Fibroblast of lung (primary cell): ENCODE measurements around the gene RIPOR1. TPM values are rescaled to one million over a fixed set of nuclear protein-coding genes. Genes with fewer than 3 reads are reported as not detected.

ENCODE experiments used
- DNase-seq, 2 donors: peaks; one replicate each; pipeline versions ENCODE4 v3.0.0 to v3.0.0-alpha.2; 2010; ENCODE audit warnings: low read depth in 2 of 2
- H2AFZ ChIP-seq: 2 replicates; pipeline ENCODE4 v1.5.1; 2012; ENCODE audit warnings: low read length, control low read depth, inconsistent platforms
- H3K27ac ChIP-seq: 2 replicates; pipeline ENCODE4 v1.5.1; 2011; ENCODE audit warnings: low read length, control low read depth; ENCODE audit not compliant: insufficient read depth
- H3K27me3 ChIP-seq: 2 replicates; pipeline ENCODE4 v1.5.1; 2011; ENCODE audit warnings: mild to moderate bottlenecking, low read length; ENCODE audit not compliant: control insufficient read depth, insufficient read depth
- H3K36me3 ChIP-seq: 2 replicates; pipeline ENCODE4 v1.5.1; 2011; ENCODE audit warnings: low read length; ENCODE audit not compliant: control insufficient read depth, insufficient read depth
- H3K4me1 ChIP-seq: 2 replicates; pipeline ENCODE4 v1.5.1; 2011; ENCODE audit warnings: low read length; ENCODE audit not compliant: control insufficient read depth, insufficient read depth; ENCODE audit errors: extremely low read depth
- H3K4me2 ChIP-seq: 2 replicates; pipeline ENCODE4 v1.5.1; 2011; ENCODE audit warnings: low read length, control low read depth; ENCODE audit not compliant: insufficient read depth; ENCODE audit errors: extremely low read depth
- H3K4me3 ChIP-seq, 4 experiments: fragments of 200-600 bp in 1 of 4; sonication (generic) in 1 of 4; replicated peaks in 1 of 4; 2 replicates each; pipeline ENCODE4 v1.5.1; 2011 to 2016; ENCODE audit warnings: low read length in 4 of 4, low read depth in 3 of 4, mild to moderate bottlenecking in 3 of 4, control low read depth in 2 of 4, inconsistent platforms in 1 of 4, mixed read lengths in 1 of 4; ENCODE audit not compliant: insufficient read depth in 1 of 4; ENCODE audit errors: control extremely low read depth in 1 of 4
- H3K79me2 ChIP-seq: 2 replicates; pipeline ENCODE4 v1.5.1; 2012; ENCODE audit warnings: mild to moderate bottlenecking, low read length, inconsistent platforms; ENCODE audit not compliant: control insufficient read depth, insufficient read depth
- H3K9ac ChIP-seq: 2 replicates; pipeline ENCODE4 v1.5.1; 2011; ENCODE audit warnings: mild to moderate bottlenecking, low read length, control low read depth; ENCODE audit not compliant: insufficient read depth
- H3K9me3 ChIP-seq: 2 replicates; pipeline ENCODE4 v1.5.1; 2012; ENCODE audit warnings: low read depth, low read length; ENCODE audit not compliant: control insufficient read depth, insufficient read depth
- H4K20me1 ChIP-seq: 2 replicates; pipeline ENCODE4 v1.5.1; 2011; ENCODE audit warnings: low read length; ENCODE audit not compliant: control insufficient read depth, insufficient read depth; ENCODE audit errors: extremely low read depth
- EZH2 ChIP-seq: IDR thresholded peaks from 2 replicates; pipeline ENCODE4 v1.5.1; 2012; ENCODE audit warnings: low read length, control low read depth, mild to moderate bottlenecking; ENCODE audit errors: missing control alignments
- polyA plus RNA-seq, 2 donors: library from polyadenylated mRNA; depleted of rRNA in 1 of 2; stranded (reverse) in 1 of 2; unstranded in 1 of 2; fragments of >200 nt; gene quantifications; 2 replicates each; pipeline ENCODE4 v1.2.1, GENCODE V29; 2011 to 2012; ENCODE audit warnings: missing spikeins in 1 of 2
- total RNA-seq: library from RNA; depleted of rRNA; stranded (reverse); fragments of >200 nt; gene quantifications from 2 replicates; pipeline ENCODE4 v1.2.1, GENCODE V29; 2014
- TF ChIP-seq, protein P1 (sequence below), 2 donors: IDR thresholded peaks in 1 of 2; conservative IDR thresholded peaks in 1 of 2; 1 replicate in 1 of 2; 2 replicates in 1 of 2; pipeline ENCODE4 v1.5.1; 2011 to 2012; ENCODE audit warnings: low read length in 2 of 2, control low read depth in 1 of 2, inconsistent platforms in 1 of 2, low read depth in 1 of 2, mild to moderate bottlenecking in 1 of 2

RIPOR1 gene
- total and polyA plus RNA-seq, 2 donors (not counting 1 experiment from before 2014, with no cell fraction given), result 13.7 to 26.6 TPM

DNA sequence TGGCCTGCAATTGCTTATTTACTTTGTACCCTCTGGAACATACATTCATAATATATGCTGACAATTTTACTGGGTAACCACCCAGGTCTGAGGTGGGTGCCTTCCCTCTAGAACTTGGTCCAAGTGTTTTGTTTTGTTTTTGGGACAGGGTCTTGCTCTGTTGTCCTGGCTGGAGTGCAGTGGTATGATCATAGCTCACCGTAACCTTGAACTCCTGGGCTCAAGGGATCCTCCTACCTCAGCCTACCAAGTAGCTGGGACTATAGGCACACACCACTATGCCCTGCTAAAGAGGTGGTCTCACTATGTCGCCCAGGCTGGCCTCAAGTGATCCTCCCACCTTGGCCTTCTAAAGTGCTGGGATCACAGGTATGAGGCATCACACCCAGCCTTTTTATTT, 22.5 kb downstream of the RIPOR1 start:
- no peak overlapping the region for H3K9ac ChIP-seq
- H3K9me3 ChIP-seq, result no peaks in the 10 kb centered on the region
- H3K79me2 ChIP-seq, result no peaks in the 10 kb centered on the region
- H3K4me3 ChIP-seq, result no peak overlapping the region
- no peak overlapping the region for H3K4me2 ChIP-seq
- no peaks in the 10 kb centered on the region for H4K20me1 ChIP-seq
- H2AFZ ChIP-seq, result no peak overlapping the region
- H3K4me1 ChIP-seq, result peaks cover 11% of the 10 kb centered on the region
- H3K27ac ChIP-seq, result no peak overlapping the region
- no peaks in the 10 kb centered on the region for H3K27me3 ChIP-seq
- TF ChIP-seq EZH2, result no peak
- TF ChIP-seq, protein P1, sequence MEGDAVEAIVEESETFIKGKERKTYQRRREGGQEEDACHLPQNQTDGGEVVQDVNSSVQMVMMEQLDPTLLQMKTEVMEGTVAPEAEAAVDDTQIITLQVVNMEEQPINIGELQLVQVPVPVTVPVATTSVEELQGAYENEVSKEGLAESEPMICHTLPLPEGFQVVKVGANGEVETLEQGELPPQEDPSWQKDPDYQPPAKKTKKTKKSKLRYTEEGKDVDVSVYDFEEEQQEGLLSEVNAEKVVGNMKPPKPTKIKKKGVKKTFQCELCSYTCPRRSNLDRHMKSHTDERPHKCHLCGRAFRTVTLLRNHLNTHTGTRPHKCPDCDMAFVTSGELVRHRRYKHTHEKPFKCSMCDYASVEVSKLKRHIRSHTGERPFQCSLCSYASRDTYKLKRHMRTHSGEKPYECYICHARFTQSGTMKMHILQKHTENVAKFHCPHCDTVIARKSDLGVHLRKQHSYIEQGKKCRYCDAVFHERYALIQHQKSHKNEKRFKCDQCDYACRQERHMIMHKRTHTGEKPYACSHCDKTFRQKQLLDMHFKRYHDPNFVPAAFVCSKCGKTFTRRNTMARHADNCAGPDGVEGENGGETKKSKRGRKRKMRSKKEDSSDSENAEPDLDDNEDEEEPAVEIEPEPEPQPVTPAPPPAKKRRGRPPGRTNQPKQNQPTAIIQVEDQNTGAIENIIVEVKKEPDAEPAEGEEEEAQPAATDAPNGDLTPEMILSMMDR (conservative IDR thresholded peaks at IDR 0.05 in 1 of 2, IDR thresholded peaks at IDR 0.05 in 1 of 2; ENCODE audit: low read depth in 1 of 2, low read length in 2 of 2), result no peak
- DNase-seq, result no peak
- peaks cover 14% of the 10 kb centered on the region for H3K36me3 ChIP-seq

DNA sequence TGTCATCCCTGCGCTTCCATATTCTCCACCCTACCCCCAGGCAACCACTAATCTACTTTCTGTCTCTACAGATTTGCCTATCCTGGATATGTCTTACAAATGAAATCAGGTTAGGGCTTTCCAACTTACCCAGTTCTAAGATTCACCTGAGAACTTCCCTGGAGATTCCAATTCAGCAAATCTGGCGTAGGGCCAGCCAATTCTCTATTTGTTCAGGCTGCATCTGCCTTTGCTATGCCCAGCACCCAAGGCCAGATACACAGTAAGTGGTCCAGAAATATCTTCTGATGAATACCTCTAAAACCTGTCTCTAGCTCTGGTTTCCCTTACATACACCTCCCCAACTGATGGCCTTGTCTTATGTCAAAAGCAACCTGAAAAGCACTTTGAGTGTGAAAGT, 23.3 kb downstream of the RIPOR1 start:
- Histone ChIP-seq H2AFZ (no peak overlapping the region), H3K9me3 (no peaks in the 10 kb centered on the region)
- DNase-seq, result no peak

DNA sequence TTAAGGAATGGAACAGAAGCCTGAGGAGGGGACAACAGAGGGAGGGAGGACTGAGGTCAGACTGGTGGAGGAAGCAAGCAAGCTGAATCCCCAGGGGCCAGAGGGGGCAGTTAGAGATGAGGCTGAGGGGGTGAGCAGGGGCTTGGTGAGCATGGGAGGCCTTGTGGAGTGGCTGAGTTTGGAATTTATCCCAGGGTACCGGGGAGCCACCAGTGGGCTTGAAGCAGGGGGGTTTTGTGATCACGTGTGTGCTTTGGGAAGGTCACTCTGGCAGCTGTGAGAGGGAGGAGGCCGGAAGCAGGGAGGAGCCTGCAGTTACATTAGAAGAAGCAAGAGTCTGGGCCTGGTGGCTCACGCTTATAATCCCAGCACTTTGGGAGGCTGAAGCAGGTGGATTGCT, 23.8 kb downstream of the RIPOR1 start:
- no peak overlapping the region for H3K9ac ChIP-seq
- DNase-seq, result no peak
- no peak overlapping the region for H3K27ac ChIP-seq
- H3K79me2 ChIP-seq, result no peaks in the 10 kb centered on the region
- H3K4me1 ChIP-seq, result peaks cover 6% of the 10 kb centered on the region
- H4K20me1 ChIP-seq, result no peaks in the 10 kb centered on the region
- H3K4me3 ChIP-seq, result no peak overlapping the region
- H3K27me3 ChIP-seq, result no peaks in the 10 kb centered on the region
- H3K4me2 ChIP-seq, result no peak overlapping the region
- no peak overlapping the region for H2AFZ ChIP-seq
- H3K36me3 ChIP-seq, result peaks cover 8% of the 10 kb centered on the region
- TF ChIP-seq, protein P1 (conservative IDR thresholded peaks at IDR 0.05 in 1 of 2, IDR thresholded peaks at IDR 0.05 in 1 of 2; ENCODE audit: low read depth in 1 of 2, low read length in 2 of 2), result no peak
- TF ChIP-seq EZH2, result no peak
- H3K9me3 ChIP-seq, result no peaks in the 10 kb centered on the region

More for the DNA sequence above, 23.3 kb downstream of the RIPOR1 start:
- H3K9ac ChIP-seq, result no peak overlapping the region
- TF ChIP-seq, protein P1 (conservative IDR thresholded peaks at IDR 0.05 in 1 of 2, IDR thresholded peaks at IDR 0.05 in 1 of 2; ENCODE audit: low read depth in 1 of 2, low read length in 2 of 2), result no peak
- TF ChIP-seq EZH2, result no peak
- H3K79me2 ChIP-seq, result no peaks in the 10 kb centered on the region
- H3K27ac ChIP-seq, result no peak overlapping the region
- no peaks in the 10 kb centered on the region for H4K20me1 ChIP-seq
- no peaks in the 10 kb centered on the region for H3K27me3 ChIP-seq
- H3K4me1 ChIP-seq, result peaks cover 9% of the 10 kb centered on the region
- peaks cover 11% of the 10 kb centered on the region for H3K36me3 ChIP-seq
- no peak overlapping the region for H3K4me2 ChIP-seq
- H3K4me3 ChIP-seq, result no peak overlapping the region
